Gastroesophageal sphincter (tissue), 4 donors: ENCODE data around the gene DNAJC11. TPM values are rescaled to one million over a fixed set of nuclear protein-coding genes. Genes with fewer than 3 reads are reported as not detected.

ENCODE experiments used
- ATAC-seq: fragments of 150-250 bp; one replicate; pipeline ENCODE4 v1.9.1; 2016; ENCODE audit warnings: mild to moderate bottlenecking, moderate library complexity
- H3K27ac ChIP-seq, 4 donors: fragments of 200-600 bp; sonication (generic) in 3 of 4; 1 replicate in 3 of 4; 2 replicates in 1 of 4; pipeline ENCODE4 v1.5.1; 2016 to 2019
- H3K27me3 ChIP-seq: fragments of 200-600 bp; sonication (generic); one replicate; pipeline ENCODE4 v1.5.1; 2019
- H3K36me3 ChIP-seq, 2 donors: fragments of 200-600 bp; sonication (generic); one replicate each; pipeline ENCODE4 v1.5.1; 2019; ENCODE audit warnings: control low read depth in 1 of 2
- H3K4me1 ChIP-seq, 3 donors: fragments of 200-600 bp; sonication (generic); 1 replicate in 2 of 3; 2 replicates in 1 of 3; pipeline ENCODE4 v1.5.1; 2016 to 2019; ENCODE audit warnings: control low read depth in 2 of 3
- H3K4me3 ChIP-seq, 2 donors: fragments of 200-600 bp; sonication (generic); one replicate each; pipeline ENCODE4 v1.5.1; 2019; ENCODE audit warnings: mild to moderate bottlenecking in 1 of 2, moderate library complexity in 1 of 2
- H3K9me3 ChIP-seq, 3 donors: fragments of 200-600 bp; sonication (generic); one replicate each; pipeline ENCODE4 v1.5.1; 2017 to 2019; ENCODE audit warnings: control low read depth in 2 of 3
- CTCF ChIP-seq, 4 experiments: fragments of 200-600 bp in 2 of 4; fragments of 450-650 bp in 2 of 4; sonication (generic) in 1 of 4; IDR thresholded peaks; one replicate each; pipeline ENCODE4 v1.5.1; 2017 to 2019; ENCODE audit warnings: antibody characterized with exemption in 4 of 4, mild to moderate bottlenecking in 2 of 4, moderate library complexity in 2 of 4
- EP300 ChIP-seq: sonication (generic); formaldehyde crosslinking; IDR thresholded peaks from one replicate; pipeline ENCODE4 v1.6.1; 2017; ENCODE audit warnings: antibody characterized with exemption, mild to moderate bottlenecking
- POLR2A ChIP-seq, 2 donors: fragments of 450-650 bp; IDR thresholded peaks; one replicate each; pipeline ENCODE4 v1.6.1; 2017; ENCODE audit warnings: antibody characterized with exemption in 2 of 2, mild to moderate bottlenecking in 2 of 2, moderate library complexity in 1 of 2
- POLR2AphosphoS5 ChIP-seq: sonication (generic); formaldehyde crosslinking; IDR thresholded peaks from one replicate; pipeline ENCODE4 v1.6.1; 2017; ENCODE audit warnings: antibody characterized with exemption
- WGBS, 2 donors: methylation state at CpG; one replicate each; pipeline ENCODE4 v1.1.5; 2018; ENCODE audit warnings: low coverage in 1 of 2; 5-methylcytosine and 5-hydroxymethylcytosine counted together
- total RNA-seq, 4 donors: library from RNA; depleted of rRNA; stranded (reverse); fragments of >200 nt; gene quantifications; one replicate each; pipeline ENCODE4 v1.1.0, GENCODE V29; 2016

Gene DNAJC11
- 10 to 100 TPM; 20.9 to 51.7 (median 30.8) TPM for total RNA-seq

- TF ChIP-seq POLR2A (IDR thresholded peaks at IDR 0.05) (no peak), POLR2AphosphoS5 (no peak), EP300 (no peak), CTCF (IDR thresholded peaks at IDR 0.05) (peak; percentile 70 to 99 (median 94))
- Histone ChIP-seq H3K27me3 (no peaks in the 10 kb centered on the region), H3K27ac (peak within 1 kb of the TSS; percentile 83 to 90 (median 86)), H3K4me1 (peaks cover 0 to 33% (median 7%) of the 10 kb centered on the region in 3 donors), H3K4me3 (peak within 1 kb of the TSS; percentile 84 to 98), H3K36me3 (no peaks in the 10 kb centered on the region), H3K9me3 (no peaks in the 10 kb centered on the region)
- no CpG with 5 or more reads among the region's 80 CpGs for WGBS, 2 donors
- ATAC-seq: peak; percentile 98
These were observed at the start of gene DNAJC11 for GRCh38 chr1:6701437-6702153. TSS of gene DNAJC11 (minus strand) at chr1:6701816. CDS start at chr1:6701800, 16 bp downstream.

- Histone ChIP-seq H3K27me3 (no peaks in the 10 kb centered on the region), H3K4me3 (no peak overlapping the region), H3K9me3 (no peaks in the 10 kb centered on the region), H3K27ac (no peak overlapping the region), H3K36me3 (no peaks in the 10 kb centered on the region), H3K4me1 (peaks cover 0 to 18% (median 0%) of the 10 kb centered on the region in 3 donors)
- TF ChIP-seq POLR2AphosphoS5: no peak
- TF ChIP-seq EP300: no peak
- TF ChIP-seq CTCF (IDR thresholded peaks at IDR 0.05): no peak
- TF ChIP-seq POLR2A (IDR thresholded peaks at IDR 0.05): no peak
- WGBS, 2 donors: 86 to 90% methylated on average over 4 of the region's 4 CpGs
- ATAC-seq: no peak
These were observed 48.9 kb upstream of the DNAJC11 start for GRCh38 chr1:6750490-6750889.

- Histone ChIP-seq H3K9me3 (no peaks in the 10 kb centered on the region), H3K36me3 (no peaks in the 10 kb centered on the region), H3K4me1 (peaks cover 4 to 46% (median 12%) of the 10 kb centered on the region in 3 donors), H3K27ac (no peak overlapping the region), H3K4me3 (no peak overlapping the region), H3K27me3 (no peaks in the 10 kb centered on the region)
- 80 to 100% methylated on average over 1 to 2 of the region's 2 CpGs for WGBS, 2 donors
- TF ChIP-seq EP300: no peak
- TF ChIP-seq POLR2A (IDR thresholded peaks at IDR 0.05): no peak
- TF ChIP-seq POLR2AphosphoS5: no peak
- no peak for TF ChIP-seq CTCF (IDR thresholded peaks at IDR 0.05)
- no peak for ATAC-seq
These were observed 46.1 kb upstream of the DNAJC11 start for GRCh38 chr1:6747674-6748073.

GRCh38 chr1:6745073-6745472 lies 43.5 kb upstream of the DNAJC11 start:
- TF ChIP-seq EP300: no peak
- TF ChIP-seq CTCF (IDR thresholded peaks at IDR 0.05): no peak
- TF ChIP-seq POLR2A (IDR thresholded peaks at IDR 0.05): no peak
- no peak for TF ChIP-seq POLR2AphosphoS5
- WGBS, 2 donors: 86 to 87% methylated on average over 4 to 5 of the region's 5 CpGs
- no peaks in the 10 kb centered on the region for H3K27me3 ChIP-seq
- H3K27ac ChIP-seq: peak overlapping the region in 3 of 4 donors; percentile 49 to 86 (median 86)
- no peaks in the 10 kb centered on the region for H3K9me3 ChIP-seq
- peaks cover 4 to 47% (median 12%) of the 10 kb centered on the region in 3 donors for H3K4me1 ChIP-seq
- no peak overlapping the region for H3K4me3 ChIP-seq
- ATAC-seq: no peak
- H3K36me3 ChIP-seq: no peaks in the 10 kb centered on the region
